ACHN (cell line): ENCODE data around the gene METTL9.
"Not testable (repeated sequence)": the region's sequence is repeated elsewhere in the genome, so short reads cannot be mapped to it uniquely, and the experiment has no call there.

ENCODE experiments used
- DNase-seq: peaks from one replicate; pipeline ENCODE4 v3.0.0-alpha.2; 2015
- in situ Hi-C: cut with HindIII; loops from 2 replicates; pipeline ENCODE4 v1.10.0; 2017; ENCODE audit warnings: low sequenced_read_pairs, low pct_ligation_motif_present, low pct_unique_long_range_greater_than_20kb

METTL9 gene

DNA sequence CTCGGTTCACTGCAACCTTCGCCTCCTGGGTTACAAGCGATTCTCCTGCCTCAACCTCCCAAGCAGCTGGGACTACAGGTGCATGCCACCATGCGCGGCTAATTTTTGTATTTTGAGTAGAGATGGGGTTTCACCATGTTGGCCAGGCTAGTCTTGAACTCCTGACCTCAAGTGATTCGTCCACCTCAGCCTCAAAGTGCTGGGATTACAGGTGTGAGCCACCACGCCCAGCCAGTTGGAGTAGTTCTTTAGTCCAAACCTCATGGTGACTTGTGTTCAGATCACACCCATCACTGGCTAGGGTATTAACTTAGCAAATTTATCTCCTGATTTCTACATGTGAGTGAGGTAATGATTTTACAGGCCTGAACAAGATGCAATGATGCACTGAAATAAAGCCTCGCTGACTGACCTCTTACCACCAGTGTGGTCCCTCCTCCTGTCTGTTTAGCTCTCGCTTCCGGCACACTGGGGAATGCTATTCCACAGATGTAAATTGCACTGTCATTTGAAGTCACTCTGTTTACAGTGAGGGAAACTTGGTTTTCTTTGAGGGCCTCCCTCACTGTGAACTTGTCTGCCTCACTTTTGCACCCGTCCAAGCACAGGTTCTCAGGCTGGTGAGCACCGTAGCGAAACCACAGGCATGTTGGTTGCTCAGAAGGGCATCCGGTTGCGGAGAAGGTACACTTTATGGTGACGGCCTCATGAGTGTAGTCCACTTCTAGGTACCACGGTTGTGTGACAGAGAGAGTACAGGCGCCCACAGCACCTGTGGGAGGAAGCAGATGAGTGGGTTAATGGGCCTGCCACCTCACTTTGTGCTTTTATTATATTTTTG lies 47.6 kb downstream of the METTL9 start:
- in situ Hi-C loops = no loop called here
- no peak for DNase-seq

DNA sequence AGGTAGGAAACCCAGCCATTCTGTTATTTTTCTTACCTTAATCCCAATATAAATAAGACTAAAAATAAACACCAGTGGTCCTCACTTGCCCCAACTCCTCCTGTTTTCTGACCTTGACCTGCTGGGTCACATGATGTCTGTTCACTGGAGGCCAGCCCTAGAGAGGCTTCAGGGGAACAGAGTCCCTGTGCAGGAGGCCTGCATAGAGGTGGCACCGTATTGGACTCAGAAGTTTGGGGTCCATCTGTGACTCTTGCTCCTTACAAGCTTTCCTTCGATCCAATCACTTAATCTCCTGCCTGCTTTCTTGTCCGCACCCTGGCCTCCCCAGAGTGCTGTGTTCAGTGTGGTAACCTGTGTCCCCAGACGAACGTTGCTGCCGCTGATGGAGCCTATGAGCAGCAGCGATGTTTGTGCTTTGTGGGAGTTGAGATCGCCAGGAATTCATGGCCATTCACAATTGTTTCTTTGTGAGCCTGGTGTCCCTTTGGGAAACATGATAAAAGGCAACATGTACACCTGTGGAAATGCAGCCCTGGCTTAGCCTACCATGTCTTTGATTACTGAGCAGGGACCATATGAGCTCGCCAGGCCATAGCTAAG lies 48.3 kb downstream of the METTL9 start:
- no peak for DNase-seq
- in situ Hi-C loops = no loop called here

DNA sequence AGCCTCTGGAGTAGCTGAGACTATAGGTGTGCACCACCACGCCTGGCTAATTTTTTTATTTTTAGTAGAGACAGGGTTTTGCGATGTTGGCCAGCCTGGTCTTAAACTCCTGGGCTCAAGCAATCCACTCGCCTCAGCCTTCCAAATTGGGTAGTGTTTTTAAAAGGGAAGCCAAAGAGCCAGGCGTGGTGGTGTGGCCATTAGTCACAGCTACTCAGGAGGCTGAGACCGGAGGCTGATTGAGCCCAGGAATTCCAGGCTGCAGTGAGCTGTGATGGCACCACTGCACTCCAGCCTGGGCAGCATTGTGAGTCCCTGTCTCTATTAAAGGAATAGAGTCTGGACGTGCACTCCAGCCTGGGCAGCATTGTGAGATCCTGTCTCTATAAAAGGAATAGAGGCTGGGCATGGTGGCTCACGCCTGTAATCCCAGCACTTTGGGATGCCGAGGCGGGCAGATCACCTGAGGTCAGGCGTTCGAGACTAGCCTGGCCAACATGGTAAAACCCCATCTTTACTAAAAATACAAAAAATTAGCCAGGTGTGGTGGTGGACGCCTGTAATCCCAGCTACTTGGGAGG lies 50.5 kb downstream of the METTL9 start:
- DNase-seq, in situ Hi-C loops: not testable (repeated sequence)

DNA sequence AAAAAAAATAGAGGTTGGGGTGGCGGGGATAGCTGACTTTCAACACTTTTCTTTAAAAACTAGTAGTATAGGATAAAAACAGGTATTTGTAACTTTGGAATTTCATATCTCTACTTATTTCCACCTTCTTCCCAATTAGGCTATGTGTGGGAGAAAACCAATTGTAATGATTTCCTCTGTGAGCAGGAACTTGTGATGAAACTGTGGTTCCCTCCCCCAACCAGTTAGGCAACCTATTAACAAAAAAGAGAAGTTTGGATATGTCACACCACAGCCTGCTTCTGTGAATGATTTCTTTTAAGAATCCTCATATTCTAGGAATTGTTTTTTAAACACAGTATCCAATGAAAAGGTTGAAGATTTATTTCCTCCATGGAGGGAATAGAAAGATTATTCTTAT lies 51.1 kb downstream of the METTL9 start:
- in situ Hi-C loops = no loop called here
- DNase-seq = no peak

DNA sequence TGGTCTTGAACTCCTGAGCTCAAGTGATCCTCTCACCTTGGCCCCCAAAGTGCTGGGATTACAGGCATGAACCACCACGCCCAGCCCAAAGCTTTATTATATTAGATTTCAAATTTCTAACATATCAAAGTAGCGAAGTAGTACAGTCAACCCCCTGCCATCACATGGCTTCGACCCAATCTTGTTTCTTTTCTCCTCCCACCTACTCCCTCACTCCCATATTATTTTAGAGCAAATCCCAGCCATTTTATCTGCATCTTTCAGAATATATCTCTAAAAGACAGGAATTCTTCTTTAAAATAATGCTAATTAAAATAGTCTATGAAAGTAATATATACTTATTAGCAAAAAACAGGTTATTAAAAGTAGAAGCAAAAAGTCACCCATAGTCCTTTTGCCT lies 52.1 kb downstream of the METTL9 start:
- in situ Hi-C loops = no loop called here
- no peak for DNase-seq

DNA sequence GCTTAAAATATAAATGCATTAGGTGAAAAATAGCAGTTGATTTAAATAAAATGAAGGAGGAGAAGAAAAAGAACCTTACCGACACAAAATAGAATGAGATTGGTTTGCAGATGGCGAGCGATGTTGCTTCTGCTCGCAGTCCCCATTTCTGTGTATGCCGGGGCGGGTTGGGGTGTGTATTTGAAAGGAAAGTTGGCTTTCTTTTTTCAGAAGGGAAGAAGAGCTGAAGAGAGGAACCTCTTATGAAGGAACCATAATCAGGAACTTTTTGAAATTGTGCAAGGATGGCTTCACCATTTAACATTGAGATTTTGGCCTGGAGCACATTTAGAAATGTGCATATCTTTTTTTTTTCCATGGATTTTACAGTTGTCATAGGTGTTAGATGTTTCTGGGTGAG lies 53.1 kb downstream of the METTL9 start, which contains the start of gene IGSF6:
Gene IGSF6 (minus strand): TSS at position 156 of the 400 bp plus-strand sequence. CDS start 10 bp downstream, at position 146.
- no peak for DNase-seq
- in situ Hi-C loops = no loop called here

DNA sequence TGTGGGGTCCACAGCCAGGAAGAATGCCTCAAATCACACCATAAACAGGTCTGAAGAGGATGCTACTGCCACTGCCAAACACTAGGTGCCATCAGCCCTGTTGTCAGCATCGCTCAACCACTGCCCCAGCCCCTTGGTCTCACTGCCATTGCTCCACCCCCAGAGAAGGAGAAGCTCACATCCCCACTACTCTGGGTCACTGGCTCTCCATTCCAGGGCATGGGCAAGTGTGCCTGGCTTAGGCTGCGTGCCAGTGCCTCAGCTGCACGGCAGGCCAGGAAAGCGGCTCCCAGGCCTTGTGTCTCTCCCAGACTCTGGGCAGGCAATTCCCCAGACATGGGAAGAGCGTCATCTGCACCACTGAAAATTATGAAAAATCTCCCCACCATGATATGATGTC lies 54.2 kb downstream of the METTL9 start:
- no peak for DNase-seq
- in situ Hi-C loops = no loop called here

DNA sequence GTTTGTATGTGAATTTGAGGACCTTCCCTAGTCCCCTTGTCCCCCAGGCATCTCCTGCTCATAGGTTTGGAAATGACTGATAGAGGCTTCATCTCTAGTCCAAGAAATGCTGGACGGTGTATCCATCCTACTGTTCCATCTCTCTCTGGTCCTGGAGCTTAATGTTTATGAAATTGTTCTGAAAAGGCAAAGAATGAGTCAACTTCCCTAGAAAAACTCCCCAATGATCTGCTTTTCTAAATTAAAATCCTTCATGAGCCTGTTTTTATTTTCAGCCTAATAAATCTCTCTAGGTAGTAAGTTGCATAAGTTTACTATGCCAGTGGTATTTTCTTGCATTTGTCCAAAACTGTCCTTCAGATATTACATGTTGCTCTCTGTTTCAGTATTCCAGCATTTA lies 55.1 kb downstream of the METTL9 start:
- DNase-seq = no peak
- in situ Hi-C loops = no loop called here

DNA sequence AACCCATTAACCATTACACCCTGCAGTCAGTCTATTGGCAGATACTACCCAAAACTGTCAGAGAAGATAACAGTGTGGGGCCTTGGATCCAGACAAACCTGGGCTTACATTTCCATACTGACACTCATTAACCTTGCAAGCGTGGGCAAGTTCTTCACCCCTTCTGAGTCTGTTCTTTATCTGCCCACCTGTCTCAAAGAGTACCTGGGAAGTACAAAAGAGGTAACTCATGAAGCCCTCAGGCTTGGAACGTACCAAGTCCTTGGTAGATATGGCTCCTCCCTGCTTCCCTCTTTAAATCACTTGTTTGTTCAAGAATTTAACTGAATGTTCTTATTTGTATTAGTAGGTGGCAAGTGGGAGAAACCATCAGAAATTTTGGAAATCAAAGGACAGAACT lies 55.5 kb downstream of the METTL9 start:
- no peak for DNase-seq
- in situ Hi-C loops = no loop called here

DNA sequence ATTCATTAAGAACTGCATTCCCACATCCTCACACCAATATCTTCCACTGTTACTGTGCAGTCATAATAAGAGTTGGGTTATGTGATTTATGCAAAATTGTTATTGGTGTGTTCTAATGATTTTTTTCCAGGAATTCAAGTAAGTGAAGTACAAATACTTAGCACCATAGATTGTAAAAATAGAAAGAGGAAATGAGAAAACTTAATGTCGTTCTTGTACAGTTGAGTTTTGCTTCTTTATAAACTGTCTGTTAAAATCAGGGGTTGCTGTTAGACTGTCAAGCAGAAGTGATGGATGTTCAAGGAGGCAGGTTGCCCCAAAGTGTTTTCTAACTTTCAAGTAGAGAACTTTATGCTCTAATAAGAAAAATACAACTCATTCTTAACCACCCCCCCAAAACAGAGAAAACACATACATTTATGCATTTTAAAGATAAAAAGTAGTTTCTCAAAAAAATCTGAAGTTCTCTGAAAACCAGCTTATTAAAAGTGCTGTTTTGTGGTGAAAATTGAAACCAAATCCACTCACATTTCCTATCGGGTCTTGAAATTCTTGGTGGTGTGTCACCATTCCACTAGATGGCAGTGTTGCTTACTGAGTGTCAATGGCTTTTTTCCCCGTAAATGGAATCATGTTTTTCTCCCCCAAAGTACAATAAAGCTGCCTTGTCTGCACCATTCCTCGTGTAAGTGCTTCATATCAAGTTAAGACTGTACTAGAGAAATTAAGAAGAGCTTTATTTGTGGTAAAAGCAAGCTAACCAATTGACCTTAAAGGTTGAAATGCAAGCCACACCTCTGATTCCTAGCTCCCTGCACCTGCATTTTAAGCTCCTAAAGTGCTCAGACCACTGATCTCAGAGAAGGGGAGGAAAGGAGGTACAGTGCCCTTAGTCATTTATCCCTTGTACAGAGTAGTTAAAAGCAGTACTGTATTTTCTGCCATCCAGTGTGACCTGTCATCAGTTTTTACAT lies 57.7 kb downstream of the METTL9 start:
- in situ Hi-C loops = no loop called here
- peak; percentile 68 for DNase-seq

DNA sequence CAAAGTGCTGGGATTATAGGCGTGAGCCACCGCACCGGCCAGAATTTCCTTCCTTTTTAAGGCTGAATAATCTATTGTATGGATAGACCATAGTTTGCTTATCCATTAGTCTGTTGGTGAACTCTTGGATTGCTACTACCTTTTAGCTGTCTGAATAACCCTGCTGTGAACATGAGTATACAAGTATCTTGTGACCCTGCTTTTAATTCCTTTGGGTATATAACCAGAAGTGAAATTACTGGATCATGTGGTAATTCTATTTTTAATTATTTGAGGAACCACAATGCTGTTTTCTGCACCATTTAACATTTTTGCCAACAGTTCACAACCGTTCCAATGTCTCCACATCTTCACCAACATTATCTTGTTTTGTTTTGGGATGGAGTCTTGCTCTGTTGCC lies 59.7 kb downstream of the METTL9 start:
- DNase-seq = no peak
- in situ Hi-C loops = no loop called here

DNA sequence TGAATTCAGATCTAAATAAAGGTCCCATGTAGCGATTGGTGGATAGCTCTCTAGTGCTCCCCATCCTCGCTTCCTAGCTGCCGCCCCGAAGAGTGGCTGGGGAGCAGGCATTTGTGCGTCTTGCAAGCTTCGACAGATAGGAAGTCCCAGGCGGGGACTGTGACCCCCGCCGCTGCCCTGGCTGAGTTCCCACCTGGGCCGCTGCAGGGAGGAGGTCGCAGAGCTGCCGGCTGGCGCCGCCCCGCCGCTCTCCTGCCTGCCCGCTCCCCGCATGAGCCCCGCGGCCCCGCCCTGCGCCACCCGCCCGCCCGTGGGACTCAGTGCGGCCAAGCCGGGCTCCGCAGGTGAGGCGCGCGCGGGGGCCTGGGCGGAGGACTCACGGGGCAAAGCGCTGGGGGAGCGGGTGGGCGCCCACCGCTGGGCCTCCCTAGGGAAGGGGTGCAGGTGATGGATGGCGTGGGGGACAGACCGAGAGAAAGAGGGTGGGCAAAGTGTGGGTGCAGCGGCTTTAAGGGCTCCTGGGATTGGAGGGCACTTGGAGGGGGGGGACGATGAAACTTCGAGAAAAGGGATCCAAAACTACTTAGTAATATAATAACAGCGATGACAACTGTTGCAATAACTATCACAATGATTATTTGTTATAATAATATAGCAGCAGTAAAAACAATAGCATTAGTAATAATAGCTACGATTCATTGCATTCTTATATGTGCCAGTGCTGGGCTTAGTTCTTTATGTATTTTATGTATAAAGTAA lies 64.7 kb downstream of the METTL9 start, which contains the start of gene OTOA:
Gene OTOA (plus strand): TSS at position 80 of the 759 bp plus-strand sequence. CDS start 14,547 bp downstream, outside the sequence.
- in situ Hi-C loops = no loop called here
- no peak for DNase-seq

DNA sequence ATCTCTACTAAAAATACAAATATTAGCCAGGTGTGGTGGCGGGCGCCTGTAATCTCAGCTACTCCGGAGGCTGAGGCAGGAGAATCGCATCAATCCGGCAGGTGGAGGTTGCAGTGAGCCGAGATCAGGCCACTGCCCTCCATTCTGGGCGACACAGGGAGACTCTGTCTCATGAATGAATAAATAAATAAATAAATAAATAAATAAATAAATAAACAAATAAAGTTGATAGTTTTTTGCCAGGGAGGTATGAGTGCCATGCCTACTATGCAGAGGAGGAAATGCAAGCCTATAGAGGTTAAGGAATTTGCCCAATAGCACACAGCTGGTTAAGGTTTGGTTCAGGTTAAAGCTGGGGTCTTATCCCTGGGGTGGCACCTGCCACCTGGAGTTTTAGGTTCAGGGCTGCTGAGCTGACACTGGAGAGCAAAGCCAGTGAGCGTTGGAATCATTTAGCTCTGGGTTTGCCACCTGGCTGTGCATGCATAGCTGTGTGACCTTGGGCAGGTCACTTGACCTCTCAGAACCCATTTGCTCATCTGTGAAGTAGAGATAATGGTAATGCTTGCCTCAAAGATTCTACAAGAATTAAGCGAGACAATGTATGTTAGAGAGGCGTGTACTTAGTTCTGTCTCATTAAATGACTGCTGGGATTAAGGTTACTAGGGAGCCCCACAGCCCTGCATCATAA lies 65.6 kb downstream of the METTL9 start:
- in situ Hi-C loops = no loop called here
- no peak for DNase-seq

DNA sequence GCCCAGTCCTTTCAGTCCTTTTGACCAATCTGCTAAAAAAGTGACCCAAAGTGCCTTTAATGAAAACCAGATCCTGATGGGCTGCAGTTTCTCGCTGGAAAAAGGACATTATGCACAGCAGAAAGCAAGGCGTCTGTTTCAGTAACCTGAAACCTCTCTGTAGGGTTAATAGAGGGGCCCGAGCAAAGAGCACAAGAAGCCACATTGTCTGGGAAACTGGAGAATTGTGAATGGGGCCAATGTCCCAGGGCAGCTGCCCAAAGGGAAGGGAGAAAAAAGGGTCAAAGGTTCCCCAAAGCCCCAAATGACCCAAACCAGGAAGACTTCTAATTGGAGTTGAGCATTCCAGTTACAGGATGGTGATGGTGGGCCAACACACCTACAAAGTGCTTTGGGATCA lies 67.4 kb downstream of the METTL9 start:
- in situ Hi-C loops = no loop called here

DNA sequence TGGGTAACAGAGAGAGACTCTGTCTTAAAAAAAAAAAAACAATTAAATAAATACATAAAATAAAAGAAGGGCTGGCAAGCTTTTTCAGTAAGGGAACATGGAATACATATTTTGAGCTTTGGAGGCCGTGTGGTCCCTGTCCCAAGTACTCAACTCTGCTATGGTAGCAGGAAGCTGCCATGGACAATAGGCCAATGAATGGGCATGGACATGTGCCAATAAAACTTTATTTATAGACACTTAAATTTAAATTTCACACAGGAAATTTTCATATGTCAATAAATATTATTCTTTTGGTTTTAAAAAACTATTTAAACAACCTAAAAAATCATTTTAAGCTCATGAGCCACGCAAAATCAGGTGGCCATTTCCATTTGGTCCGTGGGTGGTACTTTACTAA lies 68.2 kb downstream of the METTL9 start:
- DNase-seq = no peak
- in situ Hi-C loops = no loop called here

More for the DNA sequence above, 67.4 kb downstream of the METTL9 start:
- no peak for DNase-seq

DNA sequence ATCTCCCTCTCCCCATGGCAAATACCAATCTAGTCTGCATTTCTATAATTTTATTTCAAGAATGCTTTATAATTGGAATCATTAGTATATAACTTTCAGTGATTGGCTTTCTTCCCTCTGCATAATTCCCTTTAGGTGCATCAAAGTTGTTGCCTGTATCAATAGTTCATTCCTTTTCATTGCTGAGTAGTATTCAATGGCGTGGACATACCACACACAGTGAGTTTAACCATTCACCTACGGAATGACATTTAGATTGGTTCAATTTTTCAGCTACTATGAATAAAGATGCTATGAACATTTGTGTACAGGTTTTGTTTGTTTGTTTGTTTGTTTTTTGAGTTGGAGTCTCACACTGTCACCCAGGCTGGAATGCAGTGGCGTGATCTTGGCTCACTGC lies 74.1 kb downstream of the METTL9 start:
- DNase-seq = no peak
- in situ Hi-C loops = no loop called here

DNA sequence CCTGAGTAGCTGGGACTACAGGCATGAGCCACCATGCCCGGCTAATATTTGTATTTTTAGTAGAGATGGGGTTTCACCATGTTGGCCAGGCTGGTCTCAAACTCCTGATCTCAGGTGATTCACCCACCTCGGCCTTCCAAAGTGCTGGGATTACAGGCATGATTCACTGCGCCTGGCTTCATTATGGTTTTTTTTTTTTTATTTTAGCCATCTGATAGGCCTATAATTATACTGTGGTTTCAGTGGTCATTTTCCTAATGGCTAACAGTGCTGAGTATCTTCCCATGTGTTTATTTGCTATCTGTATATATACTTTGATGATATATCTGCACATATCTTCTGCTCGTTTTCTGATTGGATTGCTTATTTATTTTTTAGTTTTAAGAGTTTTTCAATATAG lies 75.1 kb downstream of the METTL9 start:
- in situ Hi-C loops, DNase-seq: not testable (repeated sequence)
